NT2/D1 (cell line): Measurements from ENCODE around the gene TUBB3.
"Not testable (repeated sequence)": the region's sequence is repeated elsewhere in the genome, so short reads cannot be mapped to it uniquely, and the experiment has no call there.

Experiments used
- YY1 ChIP-seq: IDR thresholded peaks from 2 replicates; pipeline ENCODE4 v1.6.1; 2011; ENCODE audit not compliant: insufficient read length, insufficient read depth
- ZNF274 ChIP-seq: IDR thresholded peaks from 2 replicates; pipeline ENCODE4 v1.6.1; 2011; ENCODE audit warnings: mild to moderate bottlenecking, low read depth, low read length

DNA sequence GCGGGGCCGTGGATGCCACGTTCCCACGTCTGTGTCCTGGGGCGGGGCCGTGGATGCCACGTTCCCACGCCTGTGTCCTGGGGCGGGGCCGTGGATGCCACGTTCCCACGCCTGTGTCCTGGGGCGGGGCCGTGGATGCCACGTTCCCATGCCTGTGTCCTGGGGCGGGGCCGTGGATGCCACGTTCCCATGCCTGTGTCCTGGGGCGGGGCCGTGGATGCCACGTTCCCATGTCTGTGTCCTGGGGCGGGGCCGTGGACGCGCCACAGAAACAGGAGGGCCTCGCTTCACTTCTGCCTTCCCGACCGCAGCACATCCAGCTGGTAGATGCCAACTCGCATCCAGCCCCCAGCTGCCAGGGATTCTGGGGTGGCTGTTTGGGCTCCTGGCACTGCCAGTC, 10.9 kb downstream of the TUBB3 start:
- not testable (repeated sequence) for TF ChIP-seq YY1, ZNF274
